Stimulated activated CD8-positive, alpha-beta memory T cell treated with anti-CD3 and anti-CD28 coated beads, Interleukin-7, amount 100 ng/mL, for 1 hour (primary cell): ENCODE data around the gene OOSP4B.
"Not testable (repeated sequence)": the region's sequence is repeated elsewhere in the genome, so short reads cannot be mapped to it uniquely, and the experiment has no call there.

Experiments used
- DNase-seq, 2 donors: peaks; one replicate each; pipeline ENCODE4 v3.0.0-alpha.2; 2020; ENCODE audit warnings: low read depth in 2 of 2

OOSP4B gene

GRCh38 chr11:60059521-60060240, 42.7 kb downstream of the OOSP4B start:
- no peak for DNase-seq

GRCh38 chr11:60064111-60064510, 47.1 kb downstream of the OOSP4B start:
- DNase-seq = no peak

- DNase-seq = no peak
These were observed 48.8 kb downstream of the OOSP4B start for GRCh38 chr11:60065801-60066200.

GRCh38 chr11:60069450-60069849, 52.5 kb downstream of the OOSP4B start:
- no peak for DNase-seq

- DNase-seq = not testable (repeated sequence)
These were observed 54.7 kb downstream of the OOSP4B start for GRCh38 chr11:60071644-60072043.

GRCh38 chr11:60077216-60077817, 60.3 kb downstream of the OOSP4B start:
- DNase-seq = no peak

GRCh38 chr11:60077981-60078380, 61.0 kb downstream of the OOSP4B start:
- DNase-seq = no peak

- DNase-seq = no peak
These were observed 61.8 kb downstream of the OOSP4B start for GRCh38 chr11:60078745-60079144.

GRCh38 chr11:60080535-60080934, 63.6 kb downstream of the OOSP4B start:
- DNase-seq = no peak
